Effector memory CD8-positive, alpha-beta T cell (primary cell): Measurements from ENCODE around the gene SLC48A1.
A peak's percentile ranks its signal among the peaks of the same experiment; 100 is the strongest.

ENCODE experiments used
- ATAC-seq: fragments of 150-1000 bp; cut with Tn5 transposase; replicated peaks from 2 replicates; pipeline ENCODE4 v1.10.0; 2021; ENCODE audit warnings: mild to moderate bottlenecking, moderate library complexity
- DNase-seq, 3 experiments: peaks; one replicate each; pipeline ENCODE4 v3.0.0; 2021
- H3K27ac Mint-ChIP-seq, 2 donors: one replicate each; pipeline ENCODE4 v1.8.0; 2022; ENCODE audit warnings: mild to moderate bottlenecking in 2 of 2, mixed read lengths in 2 of 2, moderate library complexity in 2 of 2
- H3K27me3 Mint-ChIP-seq, 2 donors: one replicate each; pipeline ENCODE4 v1.8.0; 2022; ENCODE audit warnings: mixed read lengths in 2 of 2
- H3K36me3 Mint-ChIP-seq: one replicate; pipeline ENCODE4 v1.8.0; 2022; ENCODE audit warnings: mild to moderate bottlenecking, moderate library complexity, mixed read lengths; ENCODE audit not compliant: insufficient read depth
- H3K4me1 Mint-ChIP-seq, 2 donors: one replicate each; pipeline ENCODE4 v1.8.0; 2022; ENCODE audit warnings: low read depth in 2 of 2, mixed read lengths in 2 of 2
- H3K4me3 Mint-ChIP-seq, 2 donors: one replicate each; pipeline ENCODE4 v1.8.0; 2022; ENCODE audit warnings: mild to moderate bottlenecking in 2 of 2, mixed read lengths in 2 of 2, moderate library complexity in 2 of 2
- H3K9me3 Mint-ChIP-seq, 2 donors: one replicate each; pipeline ENCODE4 v1.8.0; 2022; ENCODE audit warnings: mixed read lengths in 2 of 2

Gene SLC48A1

DNA sequence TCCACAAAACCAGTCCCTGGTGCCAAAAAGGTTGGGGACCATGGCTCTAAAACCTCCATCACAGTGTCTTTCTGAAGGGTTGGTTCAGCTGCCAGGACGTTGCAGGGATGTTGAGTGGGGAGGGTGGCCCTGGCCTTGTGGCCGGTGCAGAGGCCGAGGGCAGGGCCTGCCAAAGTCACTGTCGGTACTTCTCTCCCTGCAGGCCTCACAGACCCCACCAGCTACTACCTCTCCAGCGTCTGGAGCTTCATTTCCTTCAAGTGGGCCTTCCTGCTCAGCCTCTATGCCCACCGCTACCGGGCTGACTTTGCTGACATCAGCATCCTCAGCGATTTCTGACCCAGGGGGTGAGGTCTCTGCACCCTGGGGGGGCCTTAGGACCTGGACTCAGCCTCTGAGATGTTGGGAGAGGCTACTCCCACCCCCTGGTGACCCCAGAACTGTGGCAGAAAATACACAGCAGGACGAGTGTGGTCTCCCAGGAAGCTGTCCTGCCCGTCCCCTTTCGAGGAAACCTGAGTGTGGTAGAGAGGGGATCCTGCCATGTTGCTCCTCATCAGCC, 7.0 kb downstream of the SLC48A1 start:
- no peak for DNase-seq
- ATAC-seq, result no peak
- Mint-ChIP-seq H3K36me3 (peaks cover 11% of the 10 kb centered on the region), H3K4me1 (peaks cover 10 to 19% of the 10 kb centered on the region in 2 donors), H3K4me3 (no peak overlapping the region), H3K9me3 (no peaks in the 10 kb centered on the region), H3K27ac (no peak overlapping the region), H3K27me3 (no peaks in the 10 kb centered on the region)

- Mint-ChIP-seq H3K4me1 (peaks cover 5 to 18% of the 10 kb centered on the region in 2 donors), H3K9me3 (no peaks in the 10 kb centered on the region), H3K36me3 (peaks cover 17% of the 10 kb centered on the region), H3K27ac (peak overlapping the region in 1 of 2 donors; percentile 66), H3K27me3 (no peaks in the 10 kb centered on the region), H3K4me3 (no peak overlapping the region)
- ATAC-seq (no peak), DNase-seq (no peak)
Measured at GRCh38 chr12:47781479-47782371, 8.7 kb downstream of the SLC48A1 start.

- Mint-ChIP-seq H3K27me3 (no peaks in the 10 kb centered on the region), H3K4me3 (no peak overlapping the region), H3K4me1 (peaks cover 5 to 18% of the 10 kb centered on the region in 2 donors), H3K9me3 (no peaks in the 10 kb centered on the region), H3K36me3 (peaks cover 22% of the 10 kb centered on the region), H3K27ac (peak overlapping the region; percentile 46 to 55)
- no peak for DNase-seq
- ATAC-seq, result peak; percentile 23
Measured at GRCh38 chr12:47782372-47782770, 9.3 kb downstream of the SLC48A1 start.

DNA sequence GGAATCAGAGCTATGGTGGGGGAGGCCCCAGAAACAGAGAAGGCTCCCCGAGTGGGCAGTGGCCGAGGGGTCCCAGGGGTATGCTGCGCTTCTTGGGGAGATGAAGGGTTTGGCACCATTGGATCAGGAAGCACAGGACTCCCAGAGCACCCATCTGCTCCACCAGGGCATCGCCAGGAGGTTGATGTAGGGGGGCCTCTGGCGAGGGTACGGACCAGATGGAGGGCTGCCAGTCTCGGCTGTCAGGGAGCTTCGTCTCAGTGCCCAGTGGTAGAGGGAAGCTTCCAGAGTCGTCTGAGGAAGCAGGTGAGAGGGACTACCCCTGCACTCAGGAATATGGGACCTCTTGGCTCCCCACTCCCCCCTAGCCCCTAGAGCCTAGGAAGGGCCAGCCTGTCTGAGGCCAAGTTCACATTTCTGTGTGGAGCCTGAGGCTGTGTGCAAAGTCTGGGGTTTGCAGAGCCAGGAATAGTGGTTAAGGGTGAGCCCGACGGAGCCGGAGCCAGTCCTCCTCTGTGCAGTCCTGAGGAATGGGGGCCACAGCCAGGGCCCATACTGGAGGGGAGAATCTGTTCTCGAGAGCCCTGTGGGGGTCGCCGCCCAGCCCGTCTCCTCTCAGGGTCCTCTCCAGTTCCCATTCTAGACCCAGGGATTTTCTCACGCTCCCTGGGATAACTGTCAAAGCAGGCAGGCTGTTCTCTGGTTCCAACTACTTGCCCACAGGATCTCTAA, 10.2 kb downstream of the SLC48A1 start:
- Mint-ChIP-seq H3K27me3 (no peaks in the 10 kb centered on the region), H3K27ac (peak overlapping the region; percentile 46 to 55), H3K9me3 (no peaks in the 10 kb centered on the region), H3K4me1 (peaks cover 5 to 14% of the 10 kb centered on the region in 2 donors), H3K36me3 (peaks cover 25% of the 10 kb centered on the region), H3K4me3 (no peak overlapping the region)
- DNase-seq, result no peak
- ATAC-seq, result no peak

- Mint-ChIP-seq H3K36me3 (peaks cover 30% of the 10 kb centered on the region), H3K4me3 (no peak overlapping the region), H3K9me3 (no peaks in the 10 kb centered on the region), H3K27ac (peak overlapping the region; percentile 44 to 63), H3K4me1 (peaks cover 5 to 14% of the 10 kb centered on the region in 2 donors), H3K27me3 (no peaks in the 10 kb centered on the region)
- ATAC-seq (no peak), DNase-seq (no peak)
Measured at GRCh38 chr12:47783821-47784819, 11.1 kb downstream of the SLC48A1 start.

GRCh38 chr12:47785036-47785886, 12.2 kb downstream of the SLC48A1 start:
- DNase-seq (no peak), ATAC-seq (no peak)
- Mint-ChIP-seq H3K27ac (peak overlapping the region; percentile 44 to 63), H3K9me3 (no peaks in the 10 kb centered on the region), H3K4me3 (no peak overlapping the region), H3K27me3 (no peaks in the 10 kb centered on the region), H3K36me3 (peaks cover 31% of the 10 kb centered on the region), H3K4me1 (peaks cover 5 to 10% of the 10 kb centered on the region in 2 donors)

DNA sequence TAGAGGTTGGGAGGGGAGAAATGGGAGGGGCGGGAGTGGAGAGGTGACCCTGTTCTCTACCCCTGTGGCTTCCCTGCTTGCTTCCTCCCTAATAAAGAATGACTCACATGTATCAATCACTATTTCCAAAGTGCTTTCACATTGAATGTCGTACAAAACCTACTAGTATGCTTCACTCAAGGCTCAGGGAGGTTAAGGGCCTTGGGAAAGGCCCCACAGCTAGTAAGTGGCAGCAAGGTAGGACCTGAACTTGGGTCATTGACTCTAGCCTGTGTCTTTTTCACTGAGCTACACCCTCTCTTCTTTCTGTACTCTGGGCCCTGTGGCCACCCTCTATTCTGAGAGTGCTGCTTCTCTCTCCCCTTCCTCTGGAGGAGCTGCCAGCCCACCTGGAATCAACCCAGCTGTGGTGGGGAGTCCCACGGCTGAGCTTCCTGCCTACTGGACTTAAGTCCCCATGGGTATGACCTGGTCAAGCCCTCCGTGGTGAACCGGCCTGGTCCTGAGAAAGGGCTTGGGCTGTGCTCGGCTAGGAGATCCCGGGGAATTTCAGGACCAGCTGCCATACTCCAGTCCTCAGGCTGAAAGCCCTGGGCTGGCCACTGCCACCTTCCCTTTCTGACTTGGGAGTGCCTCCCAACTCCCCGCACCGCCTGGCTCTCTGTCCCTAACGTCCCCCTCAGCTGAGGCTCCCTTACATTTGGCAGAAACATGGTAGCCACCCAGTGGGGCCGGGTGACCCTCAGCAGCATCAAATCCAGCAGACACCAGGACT, 13.0 kb downstream of the SLC48A1 start:
- Mint-ChIP-seq H3K27me3 (no peaks in the 10 kb centered on the region), H3K9me3 (no peaks in the 10 kb centered on the region), H3K4me1 (peaks cover 5 to 10% of the 10 kb centered on the region in 2 donors), H3K36me3 (peaks cover 34% of the 10 kb centered on the region), H3K4me3 (no peak overlapping the region), H3K27ac (peak overlapping the region; percentile 66 to 71)
- ATAC-seq (no peak), DNase-seq (no peak)

DNA sequence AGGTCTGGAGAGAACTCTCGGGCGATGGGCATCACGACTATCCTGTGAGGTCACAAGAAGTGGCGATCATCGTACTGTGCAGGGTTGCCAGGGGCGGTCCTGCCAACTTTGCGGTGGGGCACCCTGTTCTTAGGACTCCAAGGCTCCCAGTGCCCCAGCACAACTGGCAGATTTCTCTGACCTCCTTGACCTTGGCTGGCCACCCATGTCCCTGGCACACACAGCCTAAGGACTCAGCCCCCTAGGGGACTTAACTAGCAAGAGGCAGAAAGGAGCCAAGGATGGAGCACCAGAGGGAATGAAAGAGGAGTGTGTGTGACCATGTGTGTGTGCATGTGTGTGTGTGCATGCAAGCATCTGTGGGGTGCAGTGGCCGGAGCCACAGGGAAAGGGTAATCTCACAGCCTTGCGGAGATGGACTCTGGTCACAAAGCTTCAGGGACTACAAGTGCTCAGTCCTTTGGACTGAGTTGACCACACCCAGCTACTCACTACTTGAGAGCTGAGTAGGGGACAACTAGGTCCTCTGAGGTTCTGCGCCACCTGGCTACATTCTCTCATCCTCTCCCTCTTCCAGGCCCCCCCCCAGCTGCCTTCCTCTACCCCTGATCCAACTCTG, 13.7 kb downstream of the SLC48A1 start:
- Mint-ChIP-seq H3K36me3 (peaks cover 40% of the 10 kb centered on the region), H3K9me3 (no peaks in the 10 kb centered on the region)
- ATAC-seq, result no peak

DNA sequence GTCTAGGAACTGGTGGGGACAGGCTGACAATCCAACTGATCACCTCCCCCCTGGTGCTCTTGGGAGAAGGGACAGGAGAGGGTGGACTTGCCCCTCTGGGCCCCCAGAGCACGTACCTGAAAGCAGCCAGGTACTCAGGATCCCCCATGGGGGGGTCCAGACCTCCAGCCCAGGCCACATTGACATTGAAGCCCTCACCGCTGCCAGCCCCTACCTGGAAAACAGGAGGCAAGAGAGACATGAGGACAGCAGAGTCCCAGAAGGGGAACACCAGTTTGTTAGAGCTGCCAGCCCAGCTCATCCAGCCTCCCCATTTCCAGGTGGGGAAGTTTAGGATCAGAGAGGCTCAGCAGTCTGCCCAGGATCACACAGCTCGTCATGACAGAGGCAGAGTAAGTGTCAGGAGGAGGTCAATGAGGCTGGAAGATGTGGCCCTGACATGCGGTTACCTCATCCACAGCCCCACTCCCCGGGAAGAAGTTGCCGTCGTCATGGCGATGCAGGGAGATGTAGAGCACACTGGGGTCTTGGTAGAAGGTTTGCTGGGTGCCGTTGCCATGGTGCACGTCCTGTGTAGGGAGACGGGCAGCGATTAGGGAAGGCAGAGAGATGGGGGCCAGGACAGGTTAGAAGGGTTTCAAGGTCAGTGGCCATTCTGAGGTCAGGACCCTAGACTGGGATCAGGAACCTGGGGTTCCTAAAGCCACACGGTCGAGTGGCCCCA, 14.7 kb downstream of the SLC48A1 start:
- ATAC-seq (no peak), DNase-seq (no peak)
- no peaks in the 10 kb centered on the region for H3K27me3 Mint-ChIP-seq
- no peaks in the 10 kb centered on the region for H3K9me3 Mint-ChIP-seq
- H3K4me1 Mint-ChIP-seq, result peaks cover 2 to 5% of the 10 kb centered on the region in 2 donors
- H3K36me3 Mint-ChIP-seq, result peaks cover 44% of the 10 kb centered on the region
- H3K4me3 Mint-ChIP-seq, result no peak overlapping the region
- peak overlapping the region; percentile 0 to 71 for H3K27ac Mint-ChIP-seq

More for the DNA sequence above, 13.7 kb downstream of the SLC48A1 start:
- no peaks in the 10 kb centered on the region for H3K27me3 Mint-ChIP-seq
- peak overlapping the region; percentile 66 to 71 for H3K27ac Mint-ChIP-seq
- no peak overlapping the region for H3K4me3 Mint-ChIP-seq
- H3K4me1 Mint-ChIP-seq, result peaks cover 5 to 9% of the 10 kb centered on the region in 2 donors
- no peak for DNase-seq

- DNase-seq (no peak), ATAC-seq (no peak)
- no peaks in the 10 kb centered on the region for H3K9me3 Mint-ChIP-seq
- no peaks in the 10 kb centered on the region for H3K27me3 Mint-ChIP-seq
- peaks cover 0 to 4% of the 10 kb centered on the region in 2 donors for H3K4me1 Mint-ChIP-seq
- H3K36me3 Mint-ChIP-seq, result peaks cover 55% of the 10 kb centered on the region
- H3K27ac Mint-ChIP-seq, result no peak overlapping the region
- no peak overlapping the region for H3K4me3 Mint-ChIP-seq
Measured at GRCh38 chr12:47789141-47789540, 16.1 kb downstream of the SLC48A1 start.
